GM12878 (cell line): ENCODE measurements around the gene MGA. TPM values are rescaled to one million over a fixed set of nuclear protein-coding genes. Genes with fewer than 3 reads are reported as not detected.

Experiments used
- ATAC-seq: fragments of 200-7000 bp; cut with Tn5 transposase; 3 replicates; pipeline ENCODE4 v1.9.1; 2020; ENCODE audit warnings: mild to moderate bottlenecking, moderate library complexity
- BruUV-seq: library from RNA; stranded (reverse); fragments of 400-500 nt; replicated peaks from 2 replicates; lab custom pipeline; 2021; lab: Mats Ljungman, UMichigan
- CTCF ChIA-PET: fragments of 300-600 bp; sonication (Branson Sonifier 250); formaldehyde crosslinking; extraction: SDS; loops from one replicate; lab custom pipeline; 2021; ENCODE audit warnings: inconsistent platforms; lab: Yijun Ruan, JAX
- POLR2A ChIA-PET: fragments of 350-600 bp; formaldehyde crosslinking; extraction: SDS; loops from one replicate; lab custom pipeline; 2021; ENCODE audit warnings: inconsistent platforms; lab: Charles Lee
- RAD21 ChIA-PET: fragments of 300-600 bp; sonication (Branson Sonifier 250); formaldehyde crosslinking; loops from one replicate; lab custom pipeline; 2023; ENCODE audit warnings: antibody characterized with exemption; ENCODE audit not compliant: unreplicated experiment; lab: Charles Lee
- SMC1A ChIA-PET: fragments of 300-600 bp; sonication (Branson Sonifier 250); formaldehyde crosslinking; loops from one replicate; lab custom pipeline; 2023; ENCODE audit not compliant: unreplicated experiment, uncharacterized antibody; lab: Charles Lee
- DNase-seq: peaks from one replicate; pipeline ENCODE4 v3.0.0-alpha.2; 2011; ENCODE audit warnings: low read depth, low spot score
- FAIRE-seq: peaks from 3 replicates; lab custom pipeline; 2011; peaks lifted over from hg19 to GRCh38; lab: Jason Lieb, UNC
- H2AFZ ChIP-seq: 2 replicates; pipeline ENCODE4 v1.6.0; 2011; ENCODE audit warnings: low read depth, low read length, control low read depth; ENCODE audit not compliant: control insufficient read depth
- H3K27ac ChIP-seq: 2 replicates; pipeline ENCODE4 v1.5.1; 2011; ENCODE audit warnings: control low read depth; ENCODE audit not compliant: control insufficient read depth, insufficient read depth
- H3K27me3 ChIP-seq, 2 experiments: replicated peaks in 1 of 2; 2 replicates each; pipeline versions ENCODE4 v1.6.0 to v1.6.1; 2011; ENCODE audit warnings: low read length in 1 of 2; ENCODE audit not compliant: control insufficient read depth in 2 of 2, insufficient read depth in 2 of 2
- H3K36me3 ChIP-seq, 2 experiments: 2 replicates each; pipeline ENCODE4 v1.5.1; 2011; ENCODE audit warnings: low read length in 1 of 2; ENCODE audit not compliant: control insufficient read depth in 2 of 2, insufficient read depth in 2 of 2
- H3K4me1 ChIP-seq: 2 replicates; pipeline ENCODE4 v1.6.1; 2011; ENCODE audit warnings: mild to moderate bottlenecking, low read length, moderate library complexity, mixed read lengths; ENCODE audit not compliant: control insufficient read depth, insufficient read depth
- H3K4me2 ChIP-seq: 2 replicates; pipeline ENCODE4 v1.6.0; 2011; ENCODE audit warnings: control low read depth; ENCODE audit not compliant: control insufficient read depth, insufficient read depth
- H3K4me3 ChIP-seq: fragments of 200-600 bp; sonication (generic); 2 replicates; pipeline ENCODE4 v1.5.1; 2016
- H3K79me2 ChIP-seq: 2 replicates; pipeline ENCODE4 v1.6.0; 2011; ENCODE audit warnings: low read length; ENCODE audit not compliant: control insufficient read depth, insufficient read depth
- H3K9ac ChIP-seq: 2 replicates; pipeline ENCODE4 v1.8.0; 2011; ENCODE audit warnings: low read length, control low read depth, mixed read lengths; ENCODE audit not compliant: control insufficient read depth, insufficient read depth
- H3K9me3 ChIP-seq: replicated peaks from 3 replicates; pipeline ENCODE4 v1.5.1; 2011; ENCODE audit warnings: mild to moderate bottlenecking, low read length; ENCODE audit not compliant: control insufficient read depth, insufficient read depth
- H4K20me1 ChIP-seq: 2 replicates; pipeline ENCODE4 v1.6.0; 2011; ENCODE audit not compliant: control insufficient read depth, insufficient read depth
- ATF7 ChIP-seq: fragments of 450-650 bp; IDR thresholded peaks from 2 replicates; pipeline ENCODE4 v1.6.1; 2016; ENCODE audit warnings: low read depth, mild to moderate bottlenecking
- CBFB ChIP-seq: IDR thresholded peaks from 2 replicates; pipeline ENCODE4 v1.6.1; 2016; ENCODE audit warnings: antibody characterized with exemption, low read depth
- CREB1 ChIP-seq: IDR thresholded peaks from 2 replicates; pipeline ENCODE4 v1.6.1; 2012; ENCODE audit warnings: low read depth, mild to moderate bottlenecking, inconsistent platforms
- FOS ChIP-seq: IDR thresholded peaks from 3 replicates; pipeline ENCODE4 v1.6.1; 2011; ENCODE audit warnings: borderline replicate concordance; ENCODE audit not compliant: insufficient read length; ENCODE audit errors: extremely low read depth
- NFYA ChIP-seq: IDR thresholded peaks from 2 replicates; pipeline ENCODE4 v1.6.1; 2011; ENCODE audit warnings: low read depth, mild to moderate bottlenecking, low read length, improper control_type of control experiment, borderline replicate concordance
- WGBS: methylation state at CpG from one replicate; pipeline ENCODE4 v1.1.6; 2016; ENCODE audit warnings: low lambda C conversion rate; ENCODE audit not compliant: insufficient replicate concordance, insufficient coverage; ENCODE audit errors: missing lambda C conversion rate; 5-methylcytosine and 5-hydroxymethylcytosine counted together
- in situ Hi-C: fragments of 300-500 bp; cut with MboI; formaldehyde crosslinking; loops from 9 replicates; pipeline ENCODE4 v1.14.3; 2018; ENCODE audit warnings: mixed read lengths
- intact Hi-C: fragments of 100-400 bp; cut with micrococcal nuclease; formaldehyde crosslinking; loops from one replicate; pipeline ENCODE4 v1.14.2; 2022; ENCODE audit not compliant: unreplicated experiment
- polyA plus RNA-seq, 11 experiments: library from polyadenylated mRNA; depleted of rRNA in 4 of 11; unstranded in 6 of 11; stranded (reverse) in 5 of 11; fragments of >200 nt; fragmentation: Nextera tagmentation in 4 of 11; fragmentation: Illumina TruSeq in 1 of 11; extraction: Ambion mirVana in 4 of 11; extraction: Trizol in 1 of 11; gene quantifications; 1 replicate in 1 of 11; 2 replicates in 10 of 11; pipeline versions ENCODE4 v1.2.1 to v1.2.3, GENCODE V29; 2011 to 2016; ENCODE audit warnings: inconsistent platforms in 2 of 11, missing spikeins in 2 of 11, low read depth in 1 of 11
- total RNA-seq, 4 experiments: library from RNA; depleted of rRNA in 3 of 4; stranded (reverse); fragments of >200 nt in 3 of 4; fragmentation: Illumina TruSeq in 1 of 4; extraction: Trizol in 1 of 4; gene quantifications; 2 replicates each; pipeline versions ENCODE4 v1.2.1 to v1.2.3, GENCODE V29; 2013 to 2021
- TF ChIP-seq, protein P1 (sequence below): fragments of 450-650 bp; IDR thresholded peaks from 2 replicates; pipeline ENCODE4 v1.6.1; 2016; ENCODE audit warnings: mild to moderate bottlenecking, moderate library complexity, borderline replicate concordance

The MGA gene
- total and polyA plus RNA-seq, 10 of the 15 experiments (the other 5 are each of a cell fraction or from before 2014, with no cell fraction given), result 2.6 to 29.6 (median 17.0) TPM

DNA sequence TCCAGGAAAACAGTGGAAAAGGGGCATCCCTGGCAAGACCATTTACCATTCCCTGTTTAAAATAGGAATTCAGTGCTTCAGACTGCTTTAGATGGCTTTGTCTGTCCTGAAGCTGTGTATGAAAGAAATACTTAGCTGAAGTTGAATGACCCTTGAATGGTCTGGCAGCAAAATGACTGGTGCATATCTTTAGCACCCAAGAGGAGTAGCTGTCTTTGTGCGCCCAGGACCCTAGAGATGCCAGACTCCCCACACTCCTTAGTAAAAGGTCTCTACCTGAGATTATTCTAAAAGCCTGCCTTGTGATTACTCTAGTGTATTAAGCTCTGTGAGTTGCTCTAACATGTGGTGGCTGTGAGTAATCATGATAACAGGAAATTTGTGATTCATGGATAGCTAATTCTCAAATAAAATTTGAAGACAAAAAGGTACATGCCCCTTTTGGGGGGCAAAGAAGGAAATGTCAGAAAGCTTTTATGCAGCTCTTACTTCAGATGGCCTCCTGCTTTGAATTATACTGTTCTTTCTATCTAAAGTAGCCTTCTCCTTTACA is 117.3 kb downstream of the MGA start:
- H3K79me2 ChIP-seq, result peaks cover 43% of the 10 kb centered on the region
- ChIA-PET RAD21 (interaction anchor here (1.0 to 10.2 kb wide), 6 partner anchors 15 to 192 kb away, joined by 3 to 305 read pairs (median 9); no protein-coding TSS in a partner anchor), CTCF (interaction anchor here (0.8 to 11.4 kb wide), 10 partner anchors 9 to 222 kb away, joined by 3 to 365 read pairs (median 4); partner anchors contain the start of gene MGA)

More for the DNA sequence above, 117.3 kb downstream of the MGA start:
- no peaks in the 10 kb centered on the region for H3K9me3 ChIP-seq
- peaks cover 23% of the 10 kb centered on the region for H3K4me1 ChIP-seq
- in situ Hi-C loops, result no loop called here
- 0 out of 2 replicates have a peak overlapping the region, but pooled peaks have one; percentile 27 for H3K4me3 ChIP-seq
- no peak overlapping the region for H3K9ac ChIP-seq
- H3K27me3 ChIP-seq, result no peaks in the 10 kb centered on the region
- no peak for FAIRE-seq
- no peak overlapping the region for H3K27ac ChIP-seq
- no peaks in the 10 kb centered on the region for H4K20me1 ChIP-seq
- WGBS, result 100% methylated on average over 1 of the region's 1 CpG
- peak overlapping the region; percentile 92 for H3K4me2 ChIP-seq
- intact Hi-C loops, result no loop called here
- no peak overlapping the region for H2AFZ ChIP-seq
- ChIA-PET SMC1A (interaction anchor here (0.6 to 9.6 kb wide), 11 partner anchors 10 to 144 kb away, joined by 3 to 268 read pairs (median 5); no protein-coding TSS in a partner anchor), POLR2A (interaction anchor here (0.7 to 11.3 kb wide), 4 partner anchors 10 to 195 kb away, joined by 3 to 170 read pairs (median 3); partner anchors contain the start of gene EHD4)
- TF ChIP-seq CBFB, result no peak
- no peak for TF ChIP-seq NFYA
- TF ChIP-seq CREB1, result no peak
- TF ChIP-seq, protein P1, sequence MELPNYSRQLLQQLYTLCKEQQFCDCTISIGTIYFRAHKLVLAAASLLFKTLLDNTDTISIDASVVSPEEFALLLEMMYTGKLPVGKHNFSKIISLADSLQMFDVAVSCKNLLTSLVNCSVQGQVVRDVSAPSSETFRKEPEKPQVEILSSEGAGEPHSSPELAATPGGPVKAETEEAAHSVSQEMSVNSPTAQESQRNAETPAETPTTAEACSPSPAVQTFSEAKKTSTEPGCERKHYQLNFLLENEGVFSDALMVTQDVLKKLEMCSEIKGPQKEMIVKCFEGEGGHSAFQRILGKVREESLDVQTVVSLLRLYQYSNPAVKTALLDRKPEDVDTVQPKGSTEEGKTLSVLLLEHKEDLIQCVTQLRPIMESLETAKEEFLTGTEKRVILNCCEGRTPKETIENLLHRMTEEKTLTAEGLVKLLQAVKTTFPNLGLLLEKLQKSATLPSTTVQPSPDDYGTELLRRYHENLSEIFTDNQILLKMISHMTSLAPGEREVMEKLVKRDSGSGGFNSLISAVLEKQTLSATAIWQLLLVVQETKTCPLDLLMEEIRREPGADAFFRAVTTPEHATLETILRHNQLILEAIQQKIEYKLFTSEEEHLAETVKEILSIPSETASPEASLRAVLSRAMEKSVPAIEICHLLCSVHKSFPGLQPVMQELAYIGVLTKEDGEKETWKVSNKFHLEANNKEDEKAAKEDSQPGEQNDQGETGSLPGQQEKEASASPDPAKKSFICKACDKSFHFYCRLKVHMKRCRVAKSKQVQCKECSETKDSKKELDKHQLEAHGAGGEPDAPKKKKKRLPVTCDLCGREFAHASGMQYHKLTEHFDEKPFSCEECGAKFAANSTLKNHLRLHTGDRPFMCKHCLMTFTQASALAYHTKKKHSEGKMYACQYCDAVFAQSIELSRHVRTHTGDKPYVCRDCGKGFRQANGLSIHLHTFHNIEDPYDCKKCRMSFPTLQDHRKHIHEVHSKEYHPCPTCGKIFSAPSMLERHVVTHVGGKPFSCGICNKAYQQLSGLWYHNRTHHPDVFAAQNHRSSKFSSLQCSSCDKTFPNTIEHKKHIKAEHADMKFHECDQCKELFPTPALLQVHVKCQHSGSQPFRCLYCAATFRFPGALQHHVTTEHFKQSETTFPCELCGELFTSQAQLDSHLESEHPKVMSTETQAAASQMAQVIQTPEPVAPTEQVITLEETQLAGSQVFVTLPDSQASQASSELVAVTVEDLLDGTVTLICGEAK, result no peak
- TF ChIP-seq FOS, result no peak
- TF ChIP-seq ATF7, result no peak
- TF ChIP-seq, all 136 proteins: peak for 0
- H3K36me3 ChIP-seq, result no peaks in the 10 kb centered on the region
- BruUV-seq, result no TSS peak
- ATAC-seq, result no peak
- DNase-seq, result no peak
